GM06990 (cell line): Measurements from ENCODE around the gene STXBP1.

ENCODE experiments used
- DNase-seq: peaks from one replicate; pipeline ENCODE4 v3.0.0-alpha.2; 2011; ENCODE audit not compliant: insufficient read length; ENCODE audit errors: extremely low read depth
- H3K27me3 ChIP-seq: replicated peaks from 2 replicates; pipeline ENCODE4 v1.6.0; 2011; ENCODE audit warnings: low read length; ENCODE audit not compliant: control insufficient read depth, insufficient read depth
- H3K36me3 ChIP-seq: 2 replicates; pipeline ENCODE4 v1.5.1; 2011; ENCODE audit warnings: low read length; ENCODE audit not compliant: control insufficient read depth, insufficient read depth
- H3K4me3 ChIP-seq: replicated peaks from 2 replicates; pipeline ENCODE4 v1.5.1; 2011; ENCODE audit warnings: low read depth, mild to moderate bottlenecking, control low read depth, low read length
- CTCF ChIP-seq: IDR thresholded peaks from 2 replicates; pipeline ENCODE4 v1.5.1; 2011; ENCODE audit warnings: low read length, control low read depth, mild to moderate bottlenecking, inconsistent platforms; ENCODE audit not compliant: insufficient read depth, poor library complexity, severe bottlenecking

STXBP1 gene

GRCh38 chr9:127611899-127612790, at the start of gene STXBP1:
STXBP1 (plus strand) TSS chr9:127612277; CDS start chr9:127612404, 127 bp downstream.
- H3K4me3 ChIP-seq = peak within 1 kb of the TSS; percentile 72
- no peaks in the 10 kb centered on the region; the same call in none of the 2 replicates for H3K27me3 ChIP-seq
- H3K36me3 ChIP-seq = no peaks in the 10 kb centered on the region
- DNase-seq = peak; percentile 84
- TF ChIP-seq CTCF = no peak

- H3K4me3 ChIP-seq = no peak overlapping the region
Observed at GRCh38 chr9:127562279-127562796, 49.7 kb upstream of the STXBP1 start.

GRCh38 chr9:127562841-127563401, 49.2 kb upstream of the STXBP1 start:
- Histone ChIP-seq H3K27me3 (no peaks in the 10 kb centered on the region), H3K36me3 (no peaks in the 10 kb centered on the region), H3K4me3 (no peak overlapping the region)
- TF ChIP-seq CTCF = no peak
- DNase-seq = no peak

More at GRCh38 chr9:127562279-127562796, 49.7 kb upstream of the STXBP1 start:
- Histone ChIP-seq H3K27me3 (no peaks in the 10 kb centered on the region), H3K36me3 (no peaks in the 10 kb centered on the region)
- no peak for TF ChIP-seq CTCF
- DNase-seq = no peak

GRCh38 chr9:127563579-127563978, 48.5 kb upstream of the STXBP1 start:
- DNase-seq = no peak
- no peak for TF ChIP-seq CTCF
- no peaks in the 10 kb centered on the region for H3K36me3 ChIP-seq
- no peak overlapping the region for H3K4me3 ChIP-seq
- no peaks in the 10 kb centered on the region; the same call in 1 of the 2 replicates for H3K27me3 ChIP-seq

GRCh38 chr9:127565231-127565630, 46.8 kb upstream of the STXBP1 start:
- Histone ChIP-seq H3K4me3 (no peak overlapping the region), H3K27me3 (no peaks in the 10 kb centered on the region; the same call in 1 of the 2 replicates), H3K36me3 (no peaks in the 10 kb centered on the region)
- no peak for DNase-seq
- TF ChIP-seq CTCF = no peak
